ENCODE results near the gene CNTN1. TPM values are rescaled to one million over a fixed set of nuclear protein-coding genes. Genes with fewer than 3 reads are reported as not detected.

CNTN1 gene
- total RNA-seq, 4 donors from 2014 or later: 7.5 to 34.2 (median 19.4) TPM

DNA sequence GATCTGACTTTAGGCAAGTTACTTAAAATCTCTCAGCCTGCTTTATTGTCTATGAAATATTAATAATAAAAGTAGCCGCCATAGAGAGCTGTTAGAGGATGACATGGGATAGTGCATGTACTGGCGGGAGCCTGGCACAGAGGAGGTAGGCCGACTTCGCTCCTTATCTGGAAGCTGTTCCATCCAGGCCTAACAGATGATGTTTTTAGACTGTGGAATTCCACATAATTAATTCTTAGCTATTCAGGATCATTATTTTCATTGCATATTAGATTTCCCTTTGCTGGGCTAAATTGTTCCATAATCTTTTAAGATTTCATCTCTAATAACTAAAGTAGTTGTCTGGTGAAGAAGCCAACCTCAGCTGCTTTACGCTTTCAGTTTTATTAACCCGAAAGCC, 30.8 kb downstream of the CNTN1 start:
- no peak overlapping the region for H3K4me3 ChIP-seq (ENCODE audit: low read depth, poor library complexity, severe bottlenecking)
- no peak for DNase-seq (ENCODE audit: low spot score in 2 of 2)
- TF ChIP-seq POLR2A (IDR thresholded peaks at IDR 0.05): no peak
- TF ChIP-seq, protein P1, sequence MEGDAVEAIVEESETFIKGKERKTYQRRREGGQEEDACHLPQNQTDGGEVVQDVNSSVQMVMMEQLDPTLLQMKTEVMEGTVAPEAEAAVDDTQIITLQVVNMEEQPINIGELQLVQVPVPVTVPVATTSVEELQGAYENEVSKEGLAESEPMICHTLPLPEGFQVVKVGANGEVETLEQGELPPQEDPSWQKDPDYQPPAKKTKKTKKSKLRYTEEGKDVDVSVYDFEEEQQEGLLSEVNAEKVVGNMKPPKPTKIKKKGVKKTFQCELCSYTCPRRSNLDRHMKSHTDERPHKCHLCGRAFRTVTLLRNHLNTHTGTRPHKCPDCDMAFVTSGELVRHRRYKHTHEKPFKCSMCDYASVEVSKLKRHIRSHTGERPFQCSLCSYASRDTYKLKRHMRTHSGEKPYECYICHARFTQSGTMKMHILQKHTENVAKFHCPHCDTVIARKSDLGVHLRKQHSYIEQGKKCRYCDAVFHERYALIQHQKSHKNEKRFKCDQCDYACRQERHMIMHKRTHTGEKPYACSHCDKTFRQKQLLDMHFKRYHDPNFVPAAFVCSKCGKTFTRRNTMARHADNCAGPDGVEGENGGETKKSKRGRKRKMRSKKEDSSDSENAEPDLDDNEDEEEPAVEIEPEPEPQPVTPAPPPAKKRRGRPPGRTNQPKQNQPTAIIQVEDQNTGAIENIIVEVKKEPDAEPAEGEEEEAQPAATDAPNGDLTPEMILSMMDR (IDR thresholded peaks at IDR 0.05): no peak
- 85 to 92% methylated on average over 6 of the region's 6 CpGs for WGBS, 2 donors
- intact Hi-C loops (cut with DNase I; ENCODE audit: low total_unique reads): no loop called here

DNA sequence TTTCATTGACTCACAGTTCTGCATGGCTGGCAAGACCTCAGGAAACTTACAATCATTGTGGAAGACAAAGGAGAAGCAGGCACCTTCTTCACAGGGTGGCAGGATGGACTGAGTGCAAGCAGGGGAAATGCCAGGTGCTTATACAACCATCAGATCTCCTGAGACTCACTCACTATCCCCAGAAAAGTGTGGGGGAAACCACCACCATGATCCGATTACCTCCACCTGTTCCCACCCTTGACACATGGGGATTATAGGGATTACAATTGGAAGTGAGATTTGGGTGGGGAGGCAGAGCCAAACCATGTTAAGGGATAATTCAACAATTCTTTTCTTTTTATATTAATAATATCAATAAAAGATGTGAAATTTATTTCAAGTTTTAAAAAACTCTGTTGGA, 34.1 kb downstream of the CNTN1 start:
- DNase-seq (ENCODE audit: low spot score in 2 of 2): no peak
- 97 to 100% methylated on average over 1 of the region's 1 CpG for WGBS, 2 donors
- H3K4me3 ChIP-seq (ENCODE audit: low read depth, poor library complexity, severe bottlenecking): no peak overlapping the region
- TF ChIP-seq, protein P1 (IDR thresholded peaks at IDR 0.05): no peak
- no peak for TF ChIP-seq POLR2A (IDR thresholded peaks at IDR 0.05)
- intact Hi-C loops (cut with DNase I; ENCODE audit: low total_unique reads): no loop called here

DNA sequence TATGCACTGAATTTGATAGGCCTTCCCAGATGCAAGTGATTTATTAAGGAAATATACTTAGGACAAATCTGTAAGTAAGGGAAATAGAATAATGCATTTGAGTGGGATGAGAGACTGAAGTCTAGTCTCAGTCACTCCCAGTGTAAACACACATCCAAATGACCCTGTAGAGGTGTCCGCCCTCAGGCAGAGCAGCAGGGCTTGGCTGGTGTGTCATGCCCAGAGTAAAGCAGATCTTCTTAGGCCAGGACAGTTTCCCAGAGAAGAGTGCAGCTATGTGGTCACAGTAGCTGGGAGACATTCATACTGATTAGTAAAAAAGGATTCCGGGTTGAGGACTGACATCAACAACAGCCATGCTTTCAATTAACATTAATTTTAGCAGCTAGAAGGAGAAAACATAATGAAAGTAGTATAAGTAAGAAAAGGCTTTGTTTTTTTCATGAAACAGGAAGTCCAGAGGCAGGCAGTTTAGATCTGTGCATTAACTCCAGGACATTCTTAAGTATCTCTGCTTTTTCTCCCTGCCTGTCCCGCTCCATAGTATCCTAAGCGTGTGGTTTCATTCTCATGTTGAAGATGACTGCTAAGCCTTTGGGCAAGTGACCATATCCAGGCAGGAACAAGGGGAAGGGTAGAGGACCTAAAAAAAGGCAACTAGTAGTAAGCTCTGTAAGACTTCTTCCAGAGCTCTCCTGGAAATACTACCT, 35.7 kb downstream of the CNTN1 start:
- H3K4me3 ChIP-seq (ENCODE audit: low read depth, poor library complexity, severe bottlenecking): no peak overlapping the region
- WGBS, 2 donors: 76 to 82% methylated on average over 4 of the region's 4 CpGs
- intact Hi-C loops (cut with DNase I; ENCODE audit: low total_unique reads): no loop called here
- TF ChIP-seq, protein P1 (IDR thresholded peaks at IDR 0.05): no peak
- TF ChIP-seq POLR2A (IDR thresholded peaks at IDR 0.05): no peak
- no peak for DNase-seq (ENCODE audit: low spot score in 2 of 2)

DNA sequence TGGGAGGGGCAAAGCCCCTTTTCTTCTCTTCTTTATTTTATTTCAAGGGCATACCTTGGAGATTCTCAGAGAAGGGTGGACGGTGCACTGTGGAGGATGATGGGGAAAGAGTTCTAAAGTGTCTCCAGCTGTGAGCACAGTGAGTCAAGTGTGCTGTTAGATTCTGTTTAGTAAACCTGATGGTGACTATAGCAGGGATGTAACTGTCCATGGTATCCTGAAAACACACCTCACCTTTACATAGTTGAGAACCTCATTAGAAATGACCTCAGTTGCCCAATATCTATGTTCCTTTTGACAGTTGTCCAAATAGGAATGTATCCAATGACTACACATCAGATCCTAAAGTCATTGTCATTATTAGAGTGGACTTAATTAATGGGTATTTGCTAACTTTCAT, 38.0 kb downstream of the CNTN1 start:
- H3K4me3 ChIP-seq (ENCODE audit: low read depth, poor library complexity, severe bottlenecking): no peak overlapping the region
- TF ChIP-seq, protein P1 (IDR thresholded peaks at IDR 0.05): no peak
- no peak for TF ChIP-seq POLR2A (IDR thresholded peaks at IDR 0.05)
- DNase-seq (ENCODE audit: low spot score in 2 of 2): no peak
- 81 to 90% methylated on average over 1 of the region's 1 CpG for WGBS, 2 donors
- intact Hi-C loops (cut with DNase I; ENCODE audit: low total_unique reads): no loop called here

DNA sequence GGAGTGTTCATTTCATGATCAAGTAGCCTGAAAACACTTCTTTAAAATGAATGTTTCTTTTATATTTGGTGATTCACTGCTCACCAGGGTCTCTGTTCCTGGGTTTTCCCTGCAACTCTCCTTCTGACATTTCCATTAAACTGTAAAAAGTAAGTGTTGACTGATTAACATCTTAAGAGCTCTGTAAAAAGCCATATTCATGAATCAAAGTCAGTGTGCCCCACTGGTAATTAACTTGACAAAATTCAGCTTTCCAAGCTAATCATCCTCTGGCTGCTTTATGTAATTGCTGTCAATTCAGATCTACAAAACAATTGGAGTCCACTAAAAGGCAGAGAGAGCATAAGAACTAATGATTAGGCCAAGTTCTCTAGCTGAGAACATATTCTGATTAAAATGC, 41.6 kb downstream of the CNTN1 start:
- DNase-seq (ENCODE audit: low spot score in 2 of 2): no peak
- TF ChIP-seq, protein P1 (IDR thresholded peaks at IDR 0.05): no peak
- no peak for TF ChIP-seq POLR2A (IDR thresholded peaks at IDR 0.05)
- intact Hi-C loops (cut with DNase I; ENCODE audit: low total_unique reads): no loop called here
- no peak overlapping the region for H3K4me3 ChIP-seq (ENCODE audit: low read depth, poor library complexity, severe bottlenecking)

DNA sequence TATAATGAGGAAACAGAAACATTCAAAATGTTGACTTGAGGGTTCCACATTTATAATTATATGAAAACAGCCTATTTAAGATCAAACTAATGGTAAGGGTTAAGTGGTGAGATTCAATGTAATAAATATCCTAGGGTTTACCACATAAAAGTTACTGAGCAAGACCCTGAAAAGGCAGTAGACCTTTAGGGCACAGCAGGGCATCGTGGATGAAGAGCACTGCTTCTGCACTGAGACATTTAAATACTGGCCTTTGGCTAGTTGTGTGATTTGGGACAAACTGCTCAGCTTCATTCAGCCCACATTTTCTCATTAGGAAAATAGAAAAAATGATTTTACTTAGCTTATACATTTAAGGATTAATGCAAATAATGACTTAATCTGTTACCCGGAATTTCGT, 42.0 kb downstream of the CNTN1 start:
- 81 to 83% methylated on average over 3 of the region's 3 CpGs for WGBS, 2 donors
- no peak overlapping the region for H3K4me3 ChIP-seq (ENCODE audit: low read depth, poor library complexity, severe bottlenecking)
- DNase-seq (ENCODE audit: low spot score in 2 of 2): no peak
- TF ChIP-seq, protein P1 (IDR thresholded peaks at IDR 0.05): no peak
- no peak for TF ChIP-seq POLR2A (IDR thresholded peaks at IDR 0.05)
- intact Hi-C loops (cut with DNase I; ENCODE audit: low total_unique reads): no loop called here

Data from lower leg skin (tissue), 4 donors.